ENCODE measurements around the gene ZNF473. TPM values are rescaled to one million over a fixed set of nuclear protein-coding genes. Genes with fewer than 3 reads are reported as not detected.
A peak's percentile ranks its signal among the peaks of the same experiment; 100 is the strongest.

Gene ZNF473
- total and polyA plus RNA-seq, 2 experiments from 2014 or later = 3.3 to 18.9 TPM

DNA sequence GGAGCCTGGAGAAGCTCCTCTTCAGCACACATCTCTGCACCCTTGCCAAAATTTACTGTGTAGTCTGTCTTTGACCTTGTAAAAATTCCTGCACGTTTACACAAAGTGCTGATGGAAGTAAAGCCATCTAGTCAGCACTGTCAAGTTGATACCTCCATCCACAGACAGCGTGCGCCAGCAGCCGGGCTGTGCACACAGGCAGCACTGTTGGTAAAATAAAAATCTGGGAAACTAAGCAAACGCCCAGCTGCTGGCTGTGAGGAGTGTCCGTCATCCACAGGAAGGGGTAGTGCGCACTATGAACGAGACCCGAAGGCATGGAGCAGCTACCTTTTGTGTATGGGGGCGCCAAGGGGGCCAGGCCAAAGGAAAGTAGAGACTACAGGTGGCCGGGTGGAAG is 47.5 kb upstream of the ZNF473 start:
- Mint-ChIP-seq H3K4me1 (no peaks in the 10 kb centered on the region), H3K4me3 (no peak overlapping the region), H3K36me3 (ENCODE audit: low read depth) (no peaks in the 10 kb centered on the region; the same call in none of the 3 replicates), H3K27ac (no peak overlapping the region), H3K9me3 (no peaks in the 10 kb centered on the region; the same call in 2 of the 3 replicates), H3K27me3 (ENCODE audit: insufficient read depth, low read depth, poor library complexity) (peaks cover 8% of the 10 kb centered on the region)
- H3K36me3 ChIP-seq (ENCODE audit: insufficient read depth) = no peaks in the 10 kb centered on the region
- no peak overlapping the region for H3K4me3 ChIP-seq
- H3K4me1 ChIP-seq (ENCODE audit: insufficient read depth) = no peaks in the 10 kb centered on the region
- no peaks in the 10 kb centered on the region for H4K20me1 ChIP-seq (replicated peaks; ENCODE audit: insufficient read depth)
- no peak overlapping the region for H3K4me2 ChIP-seq
- H3K27ac ChIP-seq (ENCODE audit: low read depth) = no peak overlapping the region
- H3F3A ChIP-seq (replicated peaks; ENCODE audit: low read depth) = no peaks in the 10 kb centered on the region
- DNase-seq (ENCODE audit: low spot score) (no peak), ATAC-seq (no peak)
- no peaks in the 10 kb centered on the region for H3K9me2 ChIP-seq (ENCODE audit: insufficient read depth)
- no peaks in the 10 kb centered on the region for H3K27me3 ChIP-seq (ENCODE audit: insufficient read depth)
- H3K79me2 ChIP-seq (replicated peaks; ENCODE audit: insufficient read depth) = no peaks in the 10 kb centered on the region
- no peak overlapping the region for H2AFZ ChIP-seq
- TF ChIP-seq NANOG (IDR thresholded peaks at IDR 0.05; ENCODE audit: borderline replicate concordance) = no peak
- TF ChIP-seq, protein P1, sequence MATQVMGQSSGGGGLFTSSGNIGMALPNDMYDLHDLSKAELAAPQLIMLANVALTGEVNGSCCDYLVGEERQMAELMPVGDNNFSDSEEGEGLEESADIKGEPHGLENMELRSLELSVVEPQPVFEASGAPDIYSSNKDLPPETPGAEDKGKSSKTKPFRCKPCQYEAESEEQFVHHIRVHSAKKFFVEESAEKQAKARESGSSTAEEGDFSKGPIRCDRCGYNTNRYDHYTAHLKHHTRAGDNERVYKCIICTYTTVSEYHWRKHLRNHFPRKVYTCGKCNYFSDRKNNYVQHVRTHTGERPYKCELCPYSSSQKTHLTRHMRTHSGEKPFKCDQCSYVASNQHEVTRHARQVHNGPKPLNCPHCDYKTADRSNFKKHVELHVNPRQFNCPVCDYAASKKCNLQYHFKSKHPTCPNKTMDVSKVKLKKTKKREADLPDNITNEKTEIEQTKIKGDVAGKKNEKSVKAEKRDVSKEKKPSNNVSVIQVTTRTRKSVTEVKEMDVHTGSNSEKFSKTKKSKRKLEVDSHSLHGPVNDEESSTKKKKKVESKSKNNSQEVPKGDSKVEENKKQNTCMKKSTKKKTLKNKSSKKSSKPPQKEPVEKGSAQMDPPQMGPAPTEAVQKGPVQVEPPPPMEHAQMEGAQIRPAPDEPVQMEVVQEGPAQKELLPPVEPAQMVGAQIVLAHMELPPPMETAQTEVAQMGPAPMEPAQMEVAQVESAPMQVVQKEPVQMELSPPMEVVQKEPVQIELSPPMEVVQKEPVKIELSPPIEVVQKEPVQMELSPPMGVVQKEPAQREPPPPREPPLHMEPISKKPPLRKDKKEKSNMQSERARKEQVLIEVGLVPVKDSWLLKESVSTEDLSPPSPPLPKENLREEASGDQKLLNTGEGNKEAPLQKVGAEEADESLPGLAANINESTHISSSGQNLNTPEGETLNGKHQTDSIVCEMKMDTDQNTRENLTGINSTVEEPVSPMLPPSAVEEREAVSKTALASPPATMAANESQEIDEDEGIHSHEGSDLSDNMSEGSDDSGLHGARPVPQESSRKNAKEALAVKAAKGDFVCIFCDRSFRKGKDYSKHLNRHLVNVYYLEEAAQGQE (IDR thresholded peaks at IDR 0.05; ENCODE audit: unreplicated experiment) = no peak
- TF ChIP-seq ZNF331 (CRISPR knock-in tag; IDR thresholded peaks at IDR 0.05; ENCODE audit: low read depth) = no peak
- no peak for TF ChIP-seq STAT1 (IDR thresholded peaks at IDR 0.05; ENCODE audit: unreplicated experiment)
- TF ChIP-seq POLR2AphosphoS5 (IDR thresholded peaks at IDR 0.05; ENCODE audit: low read depth) = no peak
- TF ChIP-seq EZH2phosphoT487 (IDR thresholded peaks at IDR 0.05; ENCODE audit: unreplicated experiment) = no peak
- TF ChIP-seq, protein P2, sequence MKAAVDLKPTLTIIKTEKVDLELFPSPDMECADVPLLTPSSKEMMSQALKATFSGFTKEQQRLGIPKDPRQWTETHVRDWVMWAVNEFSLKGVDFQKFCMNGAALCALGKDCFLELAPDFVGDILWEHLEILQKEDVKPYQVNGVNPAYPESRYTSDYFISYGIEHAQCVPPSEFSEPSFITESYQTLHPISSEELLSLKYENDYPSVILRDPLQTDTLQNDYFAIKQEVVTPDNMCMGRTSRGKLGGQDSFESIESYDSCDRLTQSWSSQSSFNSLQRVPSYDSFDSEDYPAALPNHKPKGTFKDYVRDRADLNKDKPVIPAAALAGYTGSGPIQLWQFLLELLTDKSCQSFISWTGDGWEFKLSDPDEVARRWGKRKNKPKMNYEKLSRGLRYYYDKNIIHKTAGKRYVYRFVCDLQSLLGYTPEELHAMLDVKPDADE (IDR thresholded peaks at IDR 0.05) = no peak

DNA sequence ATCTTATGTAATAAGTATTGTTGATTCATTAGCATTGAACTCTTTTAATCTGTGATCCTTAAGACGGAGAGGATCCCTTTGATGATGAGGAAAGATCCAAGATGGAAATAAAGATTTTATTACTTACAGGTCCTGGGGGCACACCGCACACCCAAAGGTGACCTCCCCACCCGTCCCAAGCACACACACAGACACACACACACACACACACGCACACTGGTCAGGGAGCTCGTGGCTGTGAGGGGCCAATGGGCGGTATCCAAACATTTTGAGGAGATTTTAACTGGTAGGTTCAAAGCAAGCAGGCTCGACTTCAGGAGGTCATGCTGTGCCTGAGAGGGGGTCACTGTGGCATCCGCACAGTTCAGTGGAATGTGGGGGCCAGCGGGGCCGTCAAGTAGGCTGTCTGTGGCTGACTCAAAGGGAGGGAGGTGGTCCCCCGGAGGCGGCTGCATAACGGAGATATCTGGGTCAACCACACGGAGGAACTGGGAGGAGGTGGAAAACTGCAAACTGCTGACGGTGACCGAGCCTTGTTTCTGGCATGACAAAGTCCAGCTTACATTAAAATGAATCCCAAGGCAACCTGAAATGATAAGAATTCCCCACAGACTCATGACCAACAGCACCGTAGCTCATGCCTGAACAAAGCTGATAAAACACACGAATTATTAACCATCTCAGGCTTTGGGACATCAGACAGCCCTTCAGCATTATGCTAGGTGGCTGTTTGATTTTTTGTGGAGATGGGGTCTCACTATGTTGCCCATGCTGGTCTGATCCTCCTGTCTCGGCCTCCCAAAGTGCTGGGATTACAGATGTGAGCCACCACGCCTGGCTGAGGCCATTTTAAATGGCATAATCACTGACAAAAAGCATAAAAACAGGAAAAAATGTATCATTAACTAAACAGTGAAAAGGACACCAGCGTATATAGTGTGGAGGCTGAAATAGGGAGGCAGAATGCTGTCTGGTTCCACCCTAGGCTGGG is 43.9 kb upstream of the ZNF473 start:
- DNase-seq (ENCODE audit: low spot score) (no peak), ATAC-seq (no peak)
- Histone ChIP-seq H3K4me3 (no peak overlapping the region), H2AFZ (no peak overlapping the region), H3K4me2 (no peak overlapping the region), H3K27ac (ENCODE audit: low read depth) (no peak overlapping the region), H3K27me3 (ENCODE audit: insufficient read depth) (no peaks in the 10 kb centered on the region), H3K79me2 (replicated peaks; ENCODE audit: insufficient read depth) (no peaks in the 10 kb centered on the region), H4K20me1 (replicated peaks; ENCODE audit: insufficient read depth) (no peaks in the 10 kb centered on the region), H3K4me1 (ENCODE audit: insufficient read depth) (no peaks in the 10 kb centered on the region), H3F3A (replicated peaks; ENCODE audit: low read depth) (no peaks in the 10 kb centered on the region), H3K36me3 (ENCODE audit: insufficient read depth) (no peaks in the 10 kb centered on the region), H3K9me2 (ENCODE audit: insufficient read depth) (no peaks in the 10 kb centered on the region)
- peaks cover 3% of the 10 kb centered on the region for H3K27me3 Mint-ChIP-seq (ENCODE audit: insufficient read depth, low read depth, poor library complexity)
- no peak overlapping the region for H3K4me3 Mint-ChIP-seq
- no peaks in the 10 kb centered on the region; the same call in 1 of the 3 replicates for H3K9me3 Mint-ChIP-seq
- no peaks in the 10 kb centered on the region; the same call in none of the 3 replicates for H3K36me3 Mint-ChIP-seq (ENCODE audit: low read depth)
- TF ChIP-seq, protein P3, sequence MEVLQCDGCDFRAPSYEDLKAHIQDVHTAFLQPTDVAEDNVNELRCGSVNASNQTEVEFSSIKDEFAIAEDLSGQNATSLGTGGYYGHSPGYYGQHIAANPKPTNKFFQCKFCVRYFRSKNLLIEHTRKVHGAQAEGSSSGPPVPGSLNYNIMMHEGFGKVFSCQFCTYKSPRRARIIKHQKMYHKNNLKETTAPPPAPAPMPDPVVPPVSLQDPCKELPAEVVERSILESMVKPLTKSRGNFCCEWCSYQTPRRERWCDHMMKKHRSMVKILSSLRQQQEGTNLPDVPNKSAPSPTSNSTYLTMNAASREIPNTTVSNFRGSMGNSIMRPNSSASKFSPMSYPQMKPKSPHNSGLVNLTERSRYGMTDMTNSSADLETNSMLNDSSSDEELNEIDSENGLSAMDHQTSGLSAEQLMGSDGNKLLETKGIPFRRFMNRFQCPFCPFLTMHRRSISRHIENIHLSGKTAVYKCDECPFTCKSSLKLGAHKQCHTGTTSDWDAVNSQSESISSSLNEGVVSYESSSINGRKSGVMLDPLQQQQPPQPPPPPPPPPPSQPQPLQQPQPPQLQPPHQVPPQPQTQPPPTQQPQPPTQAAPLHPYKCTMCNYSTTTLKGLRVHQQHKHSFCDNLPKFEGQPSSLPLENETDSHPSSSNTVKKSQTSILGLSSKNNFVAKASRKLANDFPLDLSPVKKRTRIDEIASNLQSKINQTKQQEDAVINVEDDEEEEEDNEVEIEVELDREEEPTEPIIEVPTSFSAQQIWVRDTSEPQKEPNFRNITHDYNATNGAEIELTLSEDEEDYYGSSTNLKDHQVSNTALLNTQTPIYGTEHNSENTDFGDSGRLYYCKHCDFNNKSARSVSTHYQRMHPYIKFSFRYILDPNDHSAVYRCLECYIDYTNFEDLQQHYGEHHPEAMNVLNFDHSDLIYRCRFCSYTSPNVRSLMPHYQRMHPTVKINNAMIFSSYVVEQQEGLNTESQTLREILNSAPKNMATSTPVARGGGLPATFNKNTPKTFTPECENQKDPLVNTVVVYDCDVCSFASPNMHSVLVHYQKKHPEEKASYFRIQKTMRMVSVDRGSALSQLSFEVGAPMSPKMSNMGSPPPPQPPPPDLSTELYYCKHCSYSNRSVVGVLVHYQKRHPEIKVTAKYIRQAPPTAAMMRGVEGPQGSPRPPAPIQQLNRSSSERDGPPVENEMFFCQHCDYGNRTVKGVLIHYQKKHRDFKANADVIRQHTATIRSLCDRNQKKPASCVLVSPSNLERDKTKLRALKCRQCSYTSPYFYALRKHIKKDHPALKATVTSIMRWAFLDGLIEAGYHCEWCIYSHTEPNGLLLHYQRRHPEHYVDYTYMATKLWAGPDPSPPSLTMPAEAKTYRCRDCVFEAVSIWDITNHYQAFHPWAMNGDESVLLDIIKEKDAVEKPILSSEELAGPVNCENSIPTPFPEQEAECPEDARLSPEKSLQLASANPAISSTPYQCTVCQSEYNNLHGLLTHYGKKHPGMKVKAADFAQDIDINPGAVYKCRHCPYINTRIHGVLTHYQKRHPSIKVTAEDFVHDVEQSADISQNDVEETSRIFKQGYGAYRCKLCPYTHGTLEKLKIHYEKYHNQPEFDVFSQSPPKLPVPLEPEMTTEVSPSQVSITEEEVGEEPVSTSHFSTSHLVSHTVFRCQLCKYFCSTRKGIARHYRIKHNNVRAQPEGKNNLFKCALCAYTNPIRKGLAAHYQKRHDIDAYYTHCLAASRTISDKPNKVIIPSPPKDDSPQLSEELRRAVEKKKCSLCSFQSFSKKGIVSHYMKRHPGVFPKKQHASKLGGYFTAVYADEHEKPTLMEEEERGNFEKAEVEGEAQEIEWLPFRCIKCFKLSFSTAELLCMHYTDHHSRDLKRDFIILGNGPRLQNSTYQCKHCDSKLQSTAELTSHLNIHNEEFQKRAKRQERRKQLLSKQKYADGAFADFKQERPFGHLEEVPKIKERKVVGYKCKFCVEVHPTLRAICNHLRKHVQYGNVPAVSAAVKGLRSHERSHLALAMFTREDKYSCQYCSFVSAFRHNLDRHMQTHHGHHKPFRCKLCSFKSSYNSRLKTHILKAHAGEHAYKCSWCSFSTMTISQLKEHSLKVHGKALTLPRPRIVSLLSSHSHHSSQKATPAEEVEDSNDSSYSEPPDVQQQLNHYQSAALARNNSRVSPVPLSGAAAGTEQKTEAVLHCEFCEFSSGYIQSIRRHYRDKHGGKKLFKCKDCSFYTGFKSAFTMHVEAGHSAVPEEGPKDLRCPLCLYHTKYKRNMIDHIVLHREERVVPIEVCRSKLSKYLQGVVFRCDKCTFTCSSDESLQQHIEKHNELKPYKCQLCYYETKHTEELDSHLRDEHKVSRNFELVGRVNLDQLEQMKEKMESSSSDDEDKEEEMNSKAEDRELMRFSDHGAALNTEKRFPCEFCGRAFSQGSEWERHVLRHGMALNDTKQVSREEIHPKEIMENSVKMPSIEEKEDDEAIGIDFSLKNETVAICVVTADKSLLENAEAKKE (CRISPR knock-in tag; IDR thresholded peaks at IDR 0.05) = no peak
- TF ChIP-seq CREB1 (CRISPR knock-in tag; IDR thresholded peaks at IDR 0.05; ENCODE audit: low read depth) = no peak
- H3K27ac Mint-ChIP-seq = 0 out of 2 replicates have a peak overlapping the region, but pooled peaks have one; percentile 16
- no peaks in the 10 kb centered on the region for H3K4me1 Mint-ChIP-seq
